ENCODE data around the gene MTF2.

Gene MTF2

GRCh38 chr1:93051961-93052360, 27.1 kb upstream of the MTF2 start:
- no peaks in the 10 kb centered on the region for H3K4me1 ChIP-seq (ENCODE audit: control insufficient read depth, insufficient read depth, low read length, poor library complexity, severe bottlenecking)
- no peak overlapping the region for H3K27ac ChIP-seq (ENCODE audit: low read depth, low read length, severe bottlenecking)
- WGBS, 2 experiments (ENCODE audit: insufficient coverage in 2 of 2) = 88 to 100% methylated on average over 1 of the region's 1 CpG

GRCh38 chr1:93056214-93056613, 22.9 kb upstream of the MTF2 start:
- Histone ChIP-seq H3K27ac (ENCODE audit: low read depth, low read length, severe bottlenecking) (no peak overlapping the region), H3K9me3 (ENCODE audit: control insufficient read depth, low read length) (no peaks in the 10 kb centered on the region), H3K4me3 (ENCODE audit: extremely low read depth, insufficient read depth, low read length, poor library complexity, severe bottlenecking) (no peak overlapping the region), H3K36me3 (ENCODE audit: control insufficient read depth, insufficient read depth, low read length) (no peaks in the 10 kb centered on the region), H3K4me1 (ENCODE audit: control insufficient read depth, insufficient read depth, low read length, poor library complexity, severe bottlenecking) (no peaks in the 10 kb centered on the region)
- WGBS, 2 experiments (ENCODE audit: insufficient coverage in 2 of 2) = 23 to 34% methylated on average over 4 of the region's 4 CpGs

More at GRCh38 chr1:93051961-93052360, 27.1 kb upstream of the MTF2 start:
- H3K9me3 ChIP-seq (ENCODE audit: control insufficient read depth, low read length) = no peaks in the 10 kb centered on the region
- no peaks in the 10 kb centered on the region for H3K36me3 ChIP-seq (ENCODE audit: control insufficient read depth, insufficient read depth, low read length)
- no peak overlapping the region for H3K4me3 ChIP-seq (ENCODE audit: extremely low read depth, insufficient read depth, low read length, poor library complexity, severe bottlenecking)

- Histone ChIP-seq H3K4me1 (ENCODE audit: control insufficient read depth, insufficient read depth, low read length, poor library complexity, severe bottlenecking) (no peaks in the 10 kb centered on the region), H3K27ac (ENCODE audit: low read depth, low read length, severe bottlenecking) (no peak overlapping the region), H3K9me3 (ENCODE audit: control insufficient read depth, low read length) (no peaks in the 10 kb centered on the region), H3K36me3 (ENCODE audit: control insufficient read depth, insufficient read depth, low read length) (no peaks in the 10 kb centered on the region), H3K4me3 (ENCODE audit: extremely low read depth, insufficient read depth, low read length, poor library complexity, severe bottlenecking) (no peak overlapping the region)
- WGBS, 2 experiments (ENCODE audit: insufficient coverage in 2 of 2) = no CpG with 5 or more reads among the region's 2 CpGs
Measured at GRCh38 chr1:93056649-93057048, 22.4 kb upstream of the MTF2 start.

- Histone ChIP-seq H3K27ac (ENCODE audit: low read depth, low read length, severe bottlenecking) (no peak overlapping the region), H3K36me3 (ENCODE audit: control insufficient read depth, insufficient read depth, low read length) (no peaks in the 10 kb centered on the region), H3K4me3 (ENCODE audit: extremely low read depth, insufficient read depth, low read length, poor library complexity, severe bottlenecking) (no peak overlapping the region), H3K4me1 (ENCODE audit: control insufficient read depth, insufficient read depth, low read length, poor library complexity, severe bottlenecking) (no peaks in the 10 kb centered on the region), H3K9me3 (ENCODE audit: control insufficient read depth, low read length) (no peaks in the 10 kb centered on the region)
- 44 to 55% methylated on average over 2 of the region's 3 CpGs for WGBS, 2 experiments (ENCODE audit: insufficient coverage in 2 of 2)
Measured at GRCh38 chr1:93061895-93062792, 16.9 kb upstream of the MTF2 start.

- Histone ChIP-seq H3K4me3 (ENCODE audit: extremely low read depth, insufficient read depth, low read length, poor library complexity, severe bottlenecking) (no peak overlapping the region), H3K4me1 (ENCODE audit: control insufficient read depth, insufficient read depth, low read length, poor library complexity, severe bottlenecking) (no peaks in the 10 kb centered on the region), H3K9me3 (ENCODE audit: control insufficient read depth, low read length) (no peaks in the 10 kb centered on the region), H3K36me3 (ENCODE audit: control insufficient read depth, insufficient read depth, low read length) (no peaks in the 10 kb centered on the region), H3K27ac (ENCODE audit: low read depth, low read length, severe bottlenecking) (no peak overlapping the region)
- WGBS, 2 experiments (ENCODE audit: insufficient coverage in 2 of 2) = 91 to 97% methylated on average over 1 to 2 of the region's 4 CpGs
Measured at GRCh38 chr1:93076268-93076667, 2.8 kb upstream of the MTF2 start.

GRCh38 chr1:93078203-93078602, 880 bp upstream of the MTF2 start:
- 52 to 88% methylated on average over 1 to 2 of the region's 3 CpGs for WGBS, 2 experiments (ENCODE audit: insufficient coverage in 2 of 2)
- Histone ChIP-seq H3K9me3 (ENCODE audit: control insufficient read depth, low read length) (peaks cover 4% of the 10 kb centered on the region), H3K4me3 (ENCODE audit: extremely low read depth, insufficient read depth, low read length, poor library complexity, severe bottlenecking) (peak overlapping the region; percentile 98), H3K36me3 (ENCODE audit: control insufficient read depth, insufficient read depth, low read length) (peaks cover 12% of the 10 kb centered on the region), H3K4me1 (ENCODE audit: control insufficient read depth, insufficient read depth, low read length, poor library complexity, severe bottlenecking) (no peaks in the 10 kb centered on the region), H3K27ac (ENCODE audit: low read depth, low read length, severe bottlenecking) (peak overlapping the region; percentile 97)

GRCh38 chr1:93078638-93078985, 471 bp upstream of the MTF2 start:
- 0 to 9% methylated on average over 1 to 7 of the region's 7 CpGs for WGBS, 2 experiments (ENCODE audit: insufficient coverage in 2 of 2)
- H3K4me1 ChIP-seq (ENCODE audit: control insufficient read depth, insufficient read depth, low read length, poor library complexity, severe bottlenecking) = no peaks in the 10 kb centered on the region
- peaks cover 8% of the 10 kb centered on the region for H3K9me3 ChIP-seq (ENCODE audit: control insufficient read depth, low read length)
- peak overlapping the region; percentile 98 for H3K4me3 ChIP-seq (ENCODE audit: extremely low read depth, insufficient read depth, low read length, poor library complexity, severe bottlenecking)
- peaks cover 16% of the 10 kb centered on the region for H3K36me3 ChIP-seq (ENCODE audit: control insufficient read depth, insufficient read depth, low read length)
- peak overlapping the region; percentile 97 for H3K27ac ChIP-seq (ENCODE audit: low read depth, low read length, severe bottlenecking)

- H3K4me1 ChIP-seq (ENCODE audit: control insufficient read depth, insufficient read depth, low read length, poor library complexity, severe bottlenecking) = no peaks in the 10 kb centered on the region
- peaks cover 27% of the 10 kb centered on the region for H3K36me3 ChIP-seq (ENCODE audit: control insufficient read depth, insufficient read depth, low read length)
- H3K4me3 ChIP-seq (ENCODE audit: extremely low read depth, insufficient read depth, low read length, poor library complexity, severe bottlenecking) = peak overlapping the region; percentile 98
- H3K27ac ChIP-seq (ENCODE audit: low read depth, low read length, severe bottlenecking) = peak overlapping the region; percentile 97
- WGBS, 2 experiments (ENCODE audit: insufficient coverage in 2 of 2) = 0% methylated on average over 7 to 12 of the region's 13 CpGs
- peaks cover 14% of the 10 kb centered on the region for H3K9me3 ChIP-seq (ENCODE audit: control insufficient read depth, low read length)
Measured at GRCh38 chr1:93079685-93080141, 630 bp downstream of the MTF2 start.

GRCh38 chr1:93080179-93080823, 1.2 kb downstream of the MTF2 start:
- Histone ChIP-seq H3K4me1 (ENCODE audit: control insufficient read depth, insufficient read depth, low read length, poor library complexity, severe bottlenecking) (no peaks in the 10 kb centered on the region), H3K4me3 (ENCODE audit: extremely low read depth, insufficient read depth, low read length, poor library complexity, severe bottlenecking) (peak overlapping the region; percentile 98), H3K36me3 (ENCODE audit: control insufficient read depth, insufficient read depth, low read length) (peaks cover 28% of the 10 kb centered on the region), H3K27ac (ENCODE audit: low read depth, low read length, severe bottlenecking) (peak overlapping the region; percentile 97), H3K9me3 (ENCODE audit: control insufficient read depth, low read length) (peaks cover 14% of the 10 kb centered on the region)
- 0 to 6% methylated on average over 1 to 2 of the region's 5 CpGs for WGBS, 2 experiments (ENCODE audit: insufficient coverage in 2 of 2)

GRCh38 chr1:93081716-93082115, 2.6 kb downstream of the MTF2 start:
- H3K4me1 ChIP-seq (ENCODE audit: control insufficient read depth, insufficient read depth, low read length, poor library complexity, severe bottlenecking) = no peaks in the 10 kb centered on the region
- no peak overlapping the region for H3K27ac ChIP-seq (ENCODE audit: low read depth, low read length, severe bottlenecking)
- H3K4me3 ChIP-seq (ENCODE audit: extremely low read depth, insufficient read depth, low read length, poor library complexity, severe bottlenecking) = peak overlapping the region; percentile 98
- H3K9me3 ChIP-seq (ENCODE audit: control insufficient read depth, low read length) = peaks cover 14% of the 10 kb centered on the region
- H3K36me3 ChIP-seq (ENCODE audit: control insufficient read depth, insufficient read depth, low read length) = peaks cover 42% of the 10 kb centered on the region

- 90 to 100% methylated on average over 2 of the region's 3 CpGs for WGBS, 2 experiments (ENCODE audit: insufficient coverage in 2 of 2)
- Histone ChIP-seq H3K4me1 (ENCODE audit: control insufficient read depth, insufficient read depth, low read length, poor library complexity, severe bottlenecking) (no peaks in the 10 kb centered on the region), H3K27ac (ENCODE audit: low read depth, low read length, severe bottlenecking) (no peak overlapping the region), H3K36me3 (ENCODE audit: control insufficient read depth, insufficient read depth, low read length) (peaks cover 48% of the 10 kb centered on the region), H3K9me3 (ENCODE audit: control insufficient read depth, low read length) (peaks cover 14% of the 10 kb centered on the region), H3K4me3 (ENCODE audit: extremely low read depth, insufficient read depth, low read length, poor library complexity, severe bottlenecking) (no peak overlapping the region)
Measured at GRCh38 chr1:93082313-93082712, 3.2 kb downstream of the MTF2 start.

Data from mesodermal cell (in vitro differentiated cells).